Measurements from ENCODE around the gene SLC29A2.

Gene SLC29A2

GRCh38 chr11:66341502-66342126 is 29.9 kb downstream of the SLC29A2 start:
- H3K36me3 ChIP-seq (ENCODE audit: insufficient read depth) = no peaks in the 10 kb centered on the region; the same call in 1 of the 2 replicates
- no peak overlapping the region for H3K9ac ChIP-seq
- no peak overlapping the region for H3K4me2 ChIP-seq
- no peaks in the 10 kb centered on the region for H3K27me3 ChIP-seq (ENCODE audit: insufficient read depth, low read depth)
- H2AFZ ChIP-seq (ENCODE audit: low read depth) = no peak overlapping the region
- no peak for TF ChIP-seq CTCF (conservative IDR thresholded peaks at IDR 0.05; ENCODE audit: low read depth, low read length)
- peaks cover 18% of the 10 kb centered on the region; the same call in 1 of the 2 replicates for H3K79me2 ChIP-seq (ENCODE audit: insufficient read depth, low read depth)
- no peak overlapping the region for H3K27ac ChIP-seq
- no peak overlapping the region for H3K4me3 ChIP-seq (IDR thresholded peaks at IDR 0.05; ENCODE audit: insufficient read depth, low read depth, low read length)
- peaks cover 18% of the 10 kb centered on the region for H3K4me1 ChIP-seq (ENCODE audit: low read depth, poor library complexity, severe bottlenecking)
- no peaks in the 10 kb centered on the region for H4K20me1 ChIP-seq (ENCODE audit: insufficient read depth)

- Histone ChIP-seq H4K20me1 (ENCODE audit: insufficient read depth) (no peaks in the 10 kb centered on the region), H3K27ac (no peak overlapping the region), H3K4me1 (ENCODE audit: low read depth, poor library complexity, severe bottlenecking) (peaks cover 23% of the 10 kb centered on the region), H3K4me2 (no peak overlapping the region), H3K9ac (no peak overlapping the region), H3K36me3 (ENCODE audit: insufficient read depth) (no peaks in the 10 kb centered on the region; the same call in 1 of the 2 replicates), H3K27me3 (ENCODE audit: insufficient read depth, low read depth) (no peaks in the 10 kb centered on the region), H3K79me2 (ENCODE audit: insufficient read depth, low read depth) (peaks cover 18% of the 10 kb centered on the region; the same call in 1 of the 2 replicates), H2AFZ (ENCODE audit: low read depth) (no peak overlapping the region), H3K4me3 (IDR thresholded peaks at IDR 0.05; ENCODE audit: insufficient read depth, low read depth, low read length) (no peak overlapping the region)
- TF ChIP-seq CTCF (conservative IDR thresholded peaks at IDR 0.05; ENCODE audit: low read depth, low read length) = no peak
Measured at GRCh38 chr11:66340596-66341501, 30.7 kb downstream of the SLC29A2 start.

- no peaks in the 10 kb centered on the region; the same call in 1 of the 2 replicates for H3K36me3 ChIP-seq (ENCODE audit: insufficient read depth)
Measured at GRCh38 chr11:66339686-66340483, 31.7 kb downstream of the SLC29A2 start.

More at GRCh38 chr11:66339686-66340483, 31.7 kb downstream of the SLC29A2 start:
- no peak overlapping the region for H3K4me2 ChIP-seq
- no peak overlapping the region for H3K4me3 ChIP-seq (IDR thresholded peaks at IDR 0.05; ENCODE audit: insufficient read depth, low read depth, low read length)
- no peak overlapping the region for H2AFZ ChIP-seq (ENCODE audit: low read depth)
- peaks cover 15% of the 10 kb centered on the region for H3K4me1 ChIP-seq (ENCODE audit: low read depth, poor library complexity, severe bottlenecking)
- H3K79me2 ChIP-seq (ENCODE audit: insufficient read depth, low read depth) = peaks cover 18% of the 10 kb centered on the region; the same call in 1 of the 2 replicates
- TF ChIP-seq CTCF (conservative IDR thresholded peaks at IDR 0.05; ENCODE audit: low read depth, low read length) = no peak
- H3K9ac ChIP-seq = no peak overlapping the region
- H3K27me3 ChIP-seq (ENCODE audit: insufficient read depth, low read depth) = no peaks in the 10 kb centered on the region
- no peak overlapping the region for H3K27ac ChIP-seq
- H4K20me1 ChIP-seq (ENCODE audit: insufficient read depth) = no peaks in the 10 kb centered on the region
